Endothelial cell of umbilical vein (primary cell): ENCODE results near the gene MAPT. TPM values are rescaled to one million over a fixed set of nuclear protein-coding genes. Genes with fewer than 3 reads are reported as not detected.

Experiments
- BruUV-seq: library from RNA; stranded (reverse); fragments of 400-500 nt; replicated peaks from 2 replicates; lab custom pipeline; 2021; lab: Mats Ljungman, UMichigan
- CTCF ChIA-PET: fragments of 300-600, 350-600 bp; sonication (Branson Sonifier 250); formaldehyde crosslinking; loops from one replicate; lab custom pipeline; 2021; ENCODE audit warnings: antibody characterized with exemption, inconsistent platforms; lab: Charles Lee
- POLR2A ChIA-PET: fragments of 300-600, 350-600 bp; sonication (Branson Sonifier 250); formaldehyde crosslinking; loops from one replicate; lab custom pipeline; 2021; ENCODE audit warnings: antibody characterized with exemption, inconsistent platforms; lab: Charles Lee
- DNase-seq: peaks from one replicate; pipeline ENCODE4 v3.0.0-alpha.2; 2011; ENCODE audit warnings: low read depth, low spot score
- FAIRE-seq: peaks from 2 replicates; lab custom pipeline; 2011; peaks lifted over from hg19 to GRCh38; lab: Jason Lieb, UNC
- H2AFZ ChIP-seq: 2 replicates; pipeline ENCODE4 v1.6.0; 2012; ENCODE audit warnings: low read depth, low read length, control low read depth, inconsistent platforms
- H3K27ac ChIP-seq: 2 replicates; pipeline ENCODE4 v1.5.1; 2011; ENCODE audit warnings: low read depth, mild to moderate bottlenecking, control low read depth, low read length, moderate library complexity; ENCODE audit not compliant: insufficient read depth
- H3K27me3 ChIP-seq, 2 experiments: 2 replicates each; pipeline versions ENCODE4 v1.6.0 to v1.6.1; 2011; ENCODE audit warnings: low read length in 2 of 2, mixed read lengths in 1 of 2; ENCODE audit not compliant: control insufficient read depth in 2 of 2, insufficient read depth in 2 of 2
- H3K36me3 ChIP-seq, 2 experiments: 2 replicates in 1 of 2; 3 replicates in 1 of 2; pipeline ENCODE4 v1.5.1; 2011; ENCODE audit warnings: low read length in 2 of 2, mild to moderate bottlenecking in 1 of 2, moderate library complexity in 1 of 2; ENCODE audit not compliant: control insufficient read depth in 2 of 2, insufficient read depth in 2 of 2; ENCODE audit errors: extremely low read depth in 1 of 2
- H3K4me1 ChIP-seq: 3 replicates; pipeline ENCODE4 v1.5.1; 2011; ENCODE audit warnings: mild to moderate bottlenecking, low read length; ENCODE audit not compliant: control insufficient read depth, insufficient read depth; ENCODE audit errors: extremely low read depth
- H3K4me2 ChIP-seq: 2 replicates; pipeline ENCODE4 v1.6.1; 2011; ENCODE audit warnings: low read length, control low read depth, mixed read lengths; ENCODE audit not compliant: insufficient read depth
- H3K4me3 ChIP-seq, 3 experiments: fragments of 200-600 bp in 1 of 3; sonication (generic), shearing (Covaris generic) in 1 of 3; replicated peaks in 1 of 3; 2 replicates each; pipeline ENCODE4 v1.5.1; 2011 to 2016; ENCODE audit warnings: control low read depth in 3 of 3, low read length in 3 of 3, mild to moderate bottlenecking in 2 of 3, inconsistent platforms in 1 of 3, low read depth in 1 of 3, moderate library complexity in 1 of 3; ENCODE audit not compliant: insufficient read depth in 1 of 3
- H3K79me2 ChIP-seq: 2 replicates; pipeline ENCODE4 v1.6.0; 2012; ENCODE audit warnings: low read length, inconsistent platforms; ENCODE audit not compliant: control insufficient read depth, insufficient read depth
- H3K9ac ChIP-seq: replicated peaks from 2 replicates; pipeline ENCODE3; 2011; ENCODE audit warnings: low read length, control low read depth; ENCODE audit not compliant: insufficient read depth; ENCODE audit errors: extremely low read depth
- H3K9me1 ChIP-seq: replicated peaks from 3 replicates; pipeline ENCODE4 v1.6.0; 2011; ENCODE audit warnings: mild to moderate bottlenecking, low read length; ENCODE audit not compliant: control insufficient read depth, insufficient read depth; ENCODE audit errors: extremely low read depth
- H3K9me3 ChIP-seq: replicated peaks from 2 replicates; pipeline ENCODE4 v1.5.1; 2012; ENCODE audit warnings: low read length, inconsistent platforms; ENCODE audit not compliant: control insufficient read depth, insufficient read depth
- H4K20me1 ChIP-seq: replicated peaks from 2 replicates; pipeline ENCODE3; 2011; ENCODE audit warnings: mild to moderate bottlenecking, low read length; ENCODE audit not compliant: control insufficient read depth, insufficient read depth; ENCODE audit errors: extremely low read depth
- EZH2 ChIP-seq: IDR thresholded peaks from 2 replicates; pipeline ENCODE4 v1.6.1; 2012; ENCODE audit warnings: borderline replicate concordance, low read depth, mild to moderate bottlenecking, moderate library complexity, low read length, inconsistent platforms; ENCODE audit not compliant: severe bottlenecking
- FOS ChIP-seq: IDR thresholded peaks from 2 replicates; pipeline ENCODE4 v1.6.1; 2011; ENCODE audit warnings: mild to moderate bottlenecking, low read length, moderate library complexity, borderline replicate concordance; ENCODE audit not compliant: insufficient read depth
- GATA2 ChIP-seq: IDR thresholded peaks from 2 replicates; pipeline ENCODE4 v1.7.0; 2011; ENCODE audit warnings: low read depth, mild to moderate bottlenecking, moderate library complexity, mixed read lengths, low read length; ENCODE audit not compliant: insufficient read length, insufficient read depth
- JUN ChIP-seq: IDR thresholded peaks from 2 replicates; pipeline ENCODE4 v1.6.1; 2011; ENCODE audit warnings: borderline replicate concordance, low read depth; ENCODE audit not compliant: insufficient read length, insufficient read depth
- MAX ChIP-seq: IDR thresholded peaks from 2 replicates; pipeline ENCODE4 v1.6.1; 2011; ENCODE audit not compliant: insufficient read depth, insufficient read length
- MYC ChIP-seq: IDR thresholded peaks from one replicate; pipeline ENCODE4 v1.6.1; 2011; ENCODE audit warnings: mild to moderate bottlenecking, low read depth, low read length
- POLR2A ChIP-seq: IDR thresholded peaks from 2 replicates; pipeline ENCODE4 v1.6.1; 2012; ENCODE audit warnings: low read depth, mild to moderate bottlenecking, control low read depth, low read length
- POLR2AphosphoS5 ChIP-seq: IDR thresholded peaks from 2 replicates; pipeline ENCODE4 v1.6.1; 2012; ENCODE audit warnings: low read depth, mild to moderate bottlenecking, control low read depth, low read length, moderate library complexity; ENCODE audit not compliant: insufficient read depth
- dilution Hi-C: fragments of 300-500 bp; cut with MboI; formaldehyde crosslinking; loops from one replicate; pipeline ENCODE4 v1.15.0; 2019; ENCODE audit warnings: low sequenced_read_pairs; ENCODE audit not compliant: extremely low pct_ligation_motif_present
- intact Hi-C: fragments of 100-400 bp; cut with micrococcal nuclease; formaldehyde crosslinking; loops from one replicate; pipeline ENCODE4 v1.10.0; 2022
- polyA plus RNA-seq, 4 experiments: library from polyadenylated mRNA; depleted of rRNA in 3 of 4; stranded (reverse) in 3 of 4; unstranded in 1 of 4; fragments of >200 nt; gene quantifications; 2 replicates each; pipeline versions ENCODE4 v1.2.1 to v1.2.3, GENCODE V29; 2011 to 2012; ENCODE audit warnings: missing spikeins in 1 of 4
- total RNA-seq: library from RNA; stranded (reverse); gene quantifications from 2 replicates; pipeline ENCODE4 v1.2.3, GENCODE V29; 2021
- TF ChIP-seq, protein P1 (sequence below), 2 donors: IDR thresholded peaks; 1 replicate in 1 of 2; 2 replicates in 1 of 2; pipeline ENCODE4 v1.5.1; 2011; ENCODE audit warnings: low read length in 2 of 2, mild to moderate bottlenecking in 2 of 2, moderate library complexity in 2 of 2, control low read depth in 1 of 2, inconsistent platforms in 1 of 2, low read depth in 1 of 2; ENCODE audit not compliant: insufficient read depth in 1 of 2; ENCODE audit errors: extremely low read depth in 1 of 2

The MAPT gene
- total and polyA plus RNA-seq, 2 donors (not counting 3 experiments of a cell fraction or from before 2014, with no cell fraction given): 0.04 to 0.51 TPM

DNA sequence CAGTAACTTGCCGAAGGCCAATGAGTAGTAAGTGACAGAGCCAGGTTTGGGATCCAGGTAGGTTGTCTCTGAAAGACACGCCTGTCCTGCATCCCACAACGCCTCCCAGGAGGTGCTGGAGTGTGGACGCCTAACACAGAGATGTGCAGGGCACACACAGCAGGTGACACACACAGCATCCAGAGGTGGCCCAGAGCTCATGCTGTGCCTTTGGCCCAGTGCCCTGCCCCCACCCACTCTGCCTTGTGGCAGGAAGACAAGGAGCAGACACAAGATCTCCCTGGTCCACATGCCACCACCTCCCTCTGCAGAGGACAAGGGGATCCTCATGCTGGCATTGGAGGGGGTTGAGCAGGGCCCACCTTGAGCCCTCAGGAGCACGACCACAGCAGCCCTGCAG, 90.0 kb downstream of the MAPT start:
- Histone ChIP-seq H2AFZ (no peak overlapping the region), H3K9me3 (no peaks in the 10 kb centered on the region), H3K4me3 (no peak overlapping the region), H3K9me1 (no peaks in the 10 kb centered on the region), H4K20me1 (no peaks in the 10 kb centered on the region), H3K4me1 (no peaks in the 10 kb centered on the region), H3K27me3 (peaks cover 0 to 2% of the 10 kb centered on the region in 2 experiments), H3K36me3 (no peaks in the 10 kb centered on the region), H3K4me2 (no peak overlapping the region), H3K79me2 (no peaks in the 10 kb centered on the region), H3K27ac (no peak overlapping the region), H3K9ac (no peak overlapping the region)
- dilution Hi-C loops: no loop called here
- FAIRE-seq (no peak), DNase-seq (no peak)
- intact Hi-C loops: no loop called here
- CTCF ChIA-PET: interaction anchor here (1.1 kb wide), 1 partner anchor 35 kb away, joined by 4 read pairs; no protein-coding TSS in a partner anchor
- BruUV-seq: no TSS peak
- no peak for TF ChIP-seq MYC
- TF ChIP-seq EZH2: no peak
- no peak for TF ChIP-seq FOS
- TF ChIP-seq POLR2AphosphoS5: no peak
- TF ChIP-seq, protein P1, sequence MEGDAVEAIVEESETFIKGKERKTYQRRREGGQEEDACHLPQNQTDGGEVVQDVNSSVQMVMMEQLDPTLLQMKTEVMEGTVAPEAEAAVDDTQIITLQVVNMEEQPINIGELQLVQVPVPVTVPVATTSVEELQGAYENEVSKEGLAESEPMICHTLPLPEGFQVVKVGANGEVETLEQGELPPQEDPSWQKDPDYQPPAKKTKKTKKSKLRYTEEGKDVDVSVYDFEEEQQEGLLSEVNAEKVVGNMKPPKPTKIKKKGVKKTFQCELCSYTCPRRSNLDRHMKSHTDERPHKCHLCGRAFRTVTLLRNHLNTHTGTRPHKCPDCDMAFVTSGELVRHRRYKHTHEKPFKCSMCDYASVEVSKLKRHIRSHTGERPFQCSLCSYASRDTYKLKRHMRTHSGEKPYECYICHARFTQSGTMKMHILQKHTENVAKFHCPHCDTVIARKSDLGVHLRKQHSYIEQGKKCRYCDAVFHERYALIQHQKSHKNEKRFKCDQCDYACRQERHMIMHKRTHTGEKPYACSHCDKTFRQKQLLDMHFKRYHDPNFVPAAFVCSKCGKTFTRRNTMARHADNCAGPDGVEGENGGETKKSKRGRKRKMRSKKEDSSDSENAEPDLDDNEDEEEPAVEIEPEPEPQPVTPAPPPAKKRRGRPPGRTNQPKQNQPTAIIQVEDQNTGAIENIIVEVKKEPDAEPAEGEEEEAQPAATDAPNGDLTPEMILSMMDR (IDR thresholded peaks at IDR 0.05; ENCODE audit: extremely low read depth in 1 of 2, insufficient read depth in 1 of 2, low read depth in 1 of 2, low read length in 2 of 2): no peak
- no peak for TF ChIP-seq JUN
- no peak for TF ChIP-seq POLR2A
- no peak for TF ChIP-seq MAX
- no peak for TF ChIP-seq GATA2
- POLR2A ChIA-PET: no interaction called here
